ENCODE measurements around the gene RGS4.

GRCh38 chr1:163048869-163049268 is 20.3 kb upstream of the RGS4 start:
- TF ChIP-seq POLR2AphosphoS5 (IDR thresholded peaks at IDR 0.05; ENCODE audit: low read depth, low read length) (no peak), POLR2A (IDR thresholded peaks at IDR 0.05; ENCODE audit: low read depth, low read length) (no peak), POU2F2 (IDR thresholded peaks at IDR 0.05; ENCODE audit: low read depth, low read length) (no peak)
